Thyroid gland (tissue), 4 donors: ENCODE measurements around the gene ANKRD31.
"Not testable (repeated sequence)": the region's sequence is repeated elsewhere in the genome, so short reads cannot be mapped to it uniquely, and the experiment has no call there.

Experiments
- CTCF ChIP-seq, 6 experiments: fragments of 200-600 bp in 3 of 6; fragments of 450-650 bp in 3 of 6; sonication (generic) in 3 of 6; IDR thresholded peaks; one replicate each; pipeline ENCODE4 v1.5.1; 2016 to 2019; ENCODE audit warnings: antibody characterized with exemption in 6 of 6, mild to moderate bottlenecking in 2 of 6, inconsistent platforms in 1 of 6, moderate library complexity in 1 of 6
- POLR2A ChIP-seq, 2 donors: fragments of 450-650 bp; IDR thresholded peaks; one replicate each; pipeline ENCODE4 v1.6.1; 2017; ENCODE audit warnings: antibody characterized with exemption in 2 of 2, mild to moderate bottlenecking in 2 of 2, moderate library complexity in 1 of 2

GRCh38 chr5:75250452-75250851 lies 13.8 kb upstream of the ANKRD31 start:
- TF ChIP-seq CTCF, POLR2A (IDR thresholded peaks at IDR 0.05): not testable (repeated sequence)
